ENCODE measurements around the gene FXYD2. TPM values are rescaled to one million over a fixed set of nuclear protein-coding genes. Genes with fewer than 3 reads are reported as not detected.

FXYD2 gene
- total and polyA plus RNA-seq, 10 of the 15 experiments (the other 5 are each of a cell fraction or from before 2014, with no cell fraction given): 1.2 to 4.5 (median 2.4) TPM

DNA sequence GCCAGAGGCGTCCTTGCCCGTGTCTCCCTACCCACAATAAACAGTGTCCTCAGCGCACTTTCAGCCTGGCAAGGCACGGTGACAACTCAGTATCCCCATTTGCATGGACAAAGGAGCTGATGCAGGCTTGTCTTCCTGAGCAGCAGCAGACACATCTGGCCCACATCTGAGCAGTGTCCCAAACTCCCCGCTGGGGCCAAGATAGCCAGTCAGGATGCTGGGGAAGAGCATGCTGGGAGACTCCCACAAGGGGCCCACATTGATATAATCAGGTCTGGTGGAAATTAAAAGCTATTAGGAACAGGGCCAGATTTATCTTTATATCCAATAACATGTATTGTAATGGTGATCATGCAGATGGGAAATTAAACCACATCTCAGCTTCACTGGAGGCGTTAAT is 52.2 kb downstream of the FXYD2 start:
- Histone ChIP-seq H3K9ac (ENCODE audit: control insufficient read depth, insufficient read depth, low read length) (no peak overlapping the region), H3K9me3 (replicated peaks; ENCODE audit: control insufficient read depth, insufficient read depth, low read length) (no peaks in the 10 kb centered on the region), H3K27ac (ENCODE audit: control insufficient read depth, insufficient read depth) (no peak overlapping the region), H3K27me3 (replicated peaks in 1 of 2; ENCODE audit: control insufficient read depth in 2 of 2, insufficient read depth in 2 of 2, low read length in 1 of 2) (peaks cover 3 to 4% of the 10 kb centered on the region in 2 experiments), H3K79me2 (ENCODE audit: control insufficient read depth, insufficient read depth, low read length) (no peaks in the 10 kb centered on the region), H3K4me2 (ENCODE audit: control insufficient read depth, insufficient read depth) (no peak overlapping the region), H3K4me1 (ENCODE audit: control insufficient read depth, insufficient read depth, low read length) (no peaks in the 10 kb centered on the region), H3K36me3 (ENCODE audit: control insufficient read depth in 2 of 2, insufficient read depth in 2 of 2, low read length in 1 of 2) (no peaks in the 10 kb centered on the region), H3K4me3 (no peak overlapping the region), H4K20me1 (ENCODE audit: control insufficient read depth, insufficient read depth) (no peaks in the 10 kb centered on the region), H2AFZ (ENCODE audit: control insufficient read depth, low read depth, low read length) (no peak overlapping the region)
- ATAC-seq: no peak
- intact Hi-C loops (cut with micrococcal nuclease; ENCODE audit: unreplicated experiment) (no loop called here), in situ Hi-C loops (cut with MboI) (no loop called here)
- 42% methylated on average over 6 of the region's 6 CpGs for WGBS (ENCODE audit: insufficient coverage, insufficient replicate concordance, low lambda C conversion rate, missing lambda C conversion rate)
- ChIA-PET CTCF (interaction anchor here (0.7 kb wide), 1 partner anchor 446 kb away, joined by 3 read pairs; no protein-coding TSS in a partner anchor), RAD21 (ENCODE audit: unreplicated experiment) (no interaction called here), SMC1A (ENCODE audit: uncharacterized antibody, unreplicated experiment) (no interaction called here), POLR2A (no interaction called here)
- no peak for DNase-seq (ENCODE audit: low read depth, low spot score)
- TF ChIP-seq SPI1 (IDR thresholded peaks at IDR 0.05; ENCODE audit: borderline replicate concordance, insufficient read depth, low read depth, low read length) (no peak), POLR2AphosphoS2 (IDR thresholded peaks at IDR 0.05; ENCODE audit: low read depth, low read length) (no peak), FOXM1 (IDR thresholded peaks at IDR 0.05; ENCODE audit: low read depth, low read length) (no peak), RFX5 (IDR thresholded peaks at IDR 0.05; ENCODE audit: low read depth, low read length) (no peak), YY1 (IDR thresholded peaks at IDR 0.05; ENCODE audit: low read depth, low read length) (no peak), ESRRA (IDR thresholded peaks at IDR 0.05; ENCODE audit: low read length) (no peak), ETV6 (conservative IDR thresholded peaks at IDR 0.05 in 1 of 2, IDR thresholded peaks at IDR 0.05 in 1 of 2; ENCODE audit: borderline replicate concordance in 1 of 2, low read depth in 1 of 2) (no peak), SREBF2 (IDR thresholded peaks at IDR 0.05; ENCODE audit: low read length) (no peak), POLR2A (IDR thresholded peaks at IDR 0.05; ENCODE audit: low read depth, low read length) (no peak), SUPT20H (IDR thresholded peaks at IDR 0.05; ENCODE audit: borderline replicate concordance, control insufficient read depth, low read depth, low read length) (no peak)
- TF ChIP-seq, protein P1, sequence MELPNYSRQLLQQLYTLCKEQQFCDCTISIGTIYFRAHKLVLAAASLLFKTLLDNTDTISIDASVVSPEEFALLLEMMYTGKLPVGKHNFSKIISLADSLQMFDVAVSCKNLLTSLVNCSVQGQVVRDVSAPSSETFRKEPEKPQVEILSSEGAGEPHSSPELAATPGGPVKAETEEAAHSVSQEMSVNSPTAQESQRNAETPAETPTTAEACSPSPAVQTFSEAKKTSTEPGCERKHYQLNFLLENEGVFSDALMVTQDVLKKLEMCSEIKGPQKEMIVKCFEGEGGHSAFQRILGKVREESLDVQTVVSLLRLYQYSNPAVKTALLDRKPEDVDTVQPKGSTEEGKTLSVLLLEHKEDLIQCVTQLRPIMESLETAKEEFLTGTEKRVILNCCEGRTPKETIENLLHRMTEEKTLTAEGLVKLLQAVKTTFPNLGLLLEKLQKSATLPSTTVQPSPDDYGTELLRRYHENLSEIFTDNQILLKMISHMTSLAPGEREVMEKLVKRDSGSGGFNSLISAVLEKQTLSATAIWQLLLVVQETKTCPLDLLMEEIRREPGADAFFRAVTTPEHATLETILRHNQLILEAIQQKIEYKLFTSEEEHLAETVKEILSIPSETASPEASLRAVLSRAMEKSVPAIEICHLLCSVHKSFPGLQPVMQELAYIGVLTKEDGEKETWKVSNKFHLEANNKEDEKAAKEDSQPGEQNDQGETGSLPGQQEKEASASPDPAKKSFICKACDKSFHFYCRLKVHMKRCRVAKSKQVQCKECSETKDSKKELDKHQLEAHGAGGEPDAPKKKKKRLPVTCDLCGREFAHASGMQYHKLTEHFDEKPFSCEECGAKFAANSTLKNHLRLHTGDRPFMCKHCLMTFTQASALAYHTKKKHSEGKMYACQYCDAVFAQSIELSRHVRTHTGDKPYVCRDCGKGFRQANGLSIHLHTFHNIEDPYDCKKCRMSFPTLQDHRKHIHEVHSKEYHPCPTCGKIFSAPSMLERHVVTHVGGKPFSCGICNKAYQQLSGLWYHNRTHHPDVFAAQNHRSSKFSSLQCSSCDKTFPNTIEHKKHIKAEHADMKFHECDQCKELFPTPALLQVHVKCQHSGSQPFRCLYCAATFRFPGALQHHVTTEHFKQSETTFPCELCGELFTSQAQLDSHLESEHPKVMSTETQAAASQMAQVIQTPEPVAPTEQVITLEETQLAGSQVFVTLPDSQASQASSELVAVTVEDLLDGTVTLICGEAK (IDR thresholded peaks at IDR 0.05; ENCODE audit: borderline replicate concordance): no peak
- TF ChIP-seq, protein P2, sequence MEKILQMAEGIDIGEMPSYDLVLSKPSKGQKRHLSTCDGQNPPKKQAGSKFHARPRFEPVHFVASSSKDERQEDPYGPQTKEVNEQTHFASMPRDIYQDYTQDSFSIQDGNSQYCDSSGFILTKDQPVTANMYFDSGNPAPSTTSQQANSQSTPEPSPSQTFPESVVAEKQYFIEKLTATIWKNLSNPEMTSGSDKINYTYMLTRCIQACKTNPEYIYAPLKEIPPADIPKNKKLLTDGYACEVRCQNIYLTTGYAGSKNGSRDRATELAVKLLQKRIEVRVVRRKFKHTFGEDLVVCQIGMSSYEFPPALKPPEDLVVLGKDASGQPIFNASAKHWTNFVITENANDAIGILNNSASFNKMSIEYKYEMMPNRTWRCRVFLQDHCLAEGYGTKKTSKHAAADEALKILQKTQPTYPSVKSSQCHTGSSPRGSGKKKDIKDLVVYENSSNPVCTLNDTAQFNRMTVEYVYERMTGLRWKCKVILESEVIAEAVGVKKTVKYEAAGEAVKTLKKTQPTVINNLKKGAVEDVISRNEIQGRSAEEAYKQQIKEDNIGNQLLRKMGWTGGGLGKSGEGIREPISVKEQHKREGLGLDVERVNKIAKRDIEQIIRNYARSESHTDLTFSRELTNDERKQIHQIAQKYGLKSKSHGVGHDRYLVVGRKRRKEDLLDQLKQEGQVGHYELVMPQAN (conservative IDR thresholded peaks at IDR 0.05): no peak
- FAIRE-seq: no peak
- no TSS peak for BruUV-seq (replicated peaks)
